ENCODE data around the gene NR5A1.

Gene NR5A1

GRCh38 chr9:124503713-124504529 is 3.3 kb downstream of the NR5A1 start:
- H3K36me3 ChIP-seq (ENCODE audit: control insufficient read depth in 2 of 2, insufficient read depth in 1 of 2, low read length in 2 of 2), result no peaks in the 10 kb centered on the region
- TF ChIP-seq ZNF596 (tag by site-specific recombination; IDR thresholded peaks at IDR 0.05), result peak; percentile 94
- TF ChIP-seq ZNF335 (tag by site-specific recombination; conservative IDR thresholded peaks at IDR 0.05), result peak; percentile 47
- 0 out of 2 replicates have a peak, but pooled peaks have one; percentile 29 for TF ChIP-seq ZNF366 (tag by site-specific recombination; conservative IDR thresholded peaks at IDR 0.05)
- no peak for TF ChIP-seq BCL11B (tag by site-specific recombination; IDR thresholded peaks at IDR 0.05; ENCODE audit: low read depth)
- H3K4me1 ChIP-seq (ENCODE audit: control insufficient read depth, insufficient read depth, low read length), result no peaks in the 10 kb centered on the region
- no peak overlapping the region for H3K27ac ChIP-seq (ENCODE audit: extremely low read depth, low read depth, low read length)
- no peaks in the 10 kb centered on the region for H3K9me3 ChIP-seq (ENCODE audit: control insufficient read depth, insufficient read depth, low read depth, low read length)
- CTCF ChIA-PET, result interaction anchor here (0.7 kb wide), 1 partner anchor 16 kb away, joined by 3 read pairs; no protein-coding TSS in a partner anchor
- POLR2A ChIA-PET, result no interaction called here
- H3K4me3 ChIP-seq (ENCODE audit: low read depth, low read length), result peak overlapping the region; percentile 11

DNA sequence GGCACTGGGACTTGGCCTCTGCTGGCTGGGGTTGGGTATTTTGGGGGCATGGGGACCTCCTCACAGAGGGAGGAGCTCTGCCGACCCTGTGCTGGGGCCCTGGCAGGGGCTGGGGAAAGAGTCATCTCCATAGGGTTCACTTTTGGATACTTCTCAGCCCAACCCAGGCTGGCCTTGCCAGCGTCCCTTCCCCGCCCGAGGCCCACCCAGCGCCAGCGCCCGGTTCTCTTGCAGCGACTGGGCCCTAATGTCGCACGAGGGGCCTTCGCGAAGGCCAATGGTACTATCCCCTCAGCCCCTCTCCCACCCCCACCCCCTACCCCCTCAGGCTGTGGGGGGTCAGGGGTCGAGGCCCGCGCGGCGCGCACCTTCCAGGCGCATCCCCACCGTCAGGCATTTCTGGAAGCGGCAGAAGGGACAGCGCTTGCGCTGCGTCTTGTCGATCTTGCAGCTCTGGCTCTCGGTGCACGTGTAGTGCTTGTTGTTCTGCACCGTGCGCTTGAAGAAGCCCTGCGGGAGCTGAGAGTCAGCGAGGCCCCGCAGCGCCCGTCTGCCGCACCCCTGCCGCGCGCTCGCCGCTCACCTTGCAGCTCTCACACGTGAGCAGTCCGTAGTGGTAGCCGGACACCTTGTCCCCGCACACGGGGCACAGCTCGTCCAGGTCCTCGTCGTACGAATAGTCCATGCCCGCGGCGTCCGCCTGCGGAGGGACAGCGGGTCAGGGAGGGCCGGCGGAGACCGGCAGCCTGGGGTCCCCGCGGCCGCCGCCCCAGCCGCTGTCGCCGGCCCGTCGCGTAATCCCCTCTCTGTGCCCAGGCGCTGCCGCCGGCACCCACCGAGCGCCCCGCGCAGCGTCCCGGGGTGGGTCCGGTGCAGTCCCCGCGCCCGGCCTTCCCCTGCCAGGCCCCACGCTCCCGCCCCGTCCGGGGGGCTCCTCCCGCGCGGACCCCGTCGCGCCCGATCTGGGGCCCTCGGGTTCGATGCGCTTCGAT is 4.2 kb downstream of the NR5A1 start:
- H3K9me3 ChIP-seq (ENCODE audit: control insufficient read depth, insufficient read depth, low read depth, low read length), result no peaks in the 10 kb centered on the region
- no peaks in the 10 kb centered on the region for H3K4me1 ChIP-seq (ENCODE audit: control insufficient read depth, insufficient read depth, low read length)
- H3K4me3 ChIP-seq (ENCODE audit: low read depth, low read length), result no peak overlapping the region
- no peak overlapping the region for H3K27ac ChIP-seq (ENCODE audit: extremely low read depth, low read depth, low read length)
- TF ChIP-seq ZNF211 (tag by site-specific recombination; IDR thresholded peaks at IDR 0.05; ENCODE audit: low read depth) (no peak), ZBTB8A (tag by site-specific recombination; IDR thresholded peaks at IDR 0.05) (no peak), SP7 (tag by site-specific recombination; IDR thresholded peaks at IDR 0.05) (no peak), ZBTB48 (tag by site-specific recombination; IDR thresholded peaks at IDR 0.05) (no peak), ZNF664 (tag by site-specific recombination; IDR thresholded peaks at IDR 0.05) (no peak), ZFP41 (tag by site-specific recombination; IDR thresholded peaks at IDR 0.05; ENCODE audit: borderline replicate concordance) (no peak), ZNF214 (tag by site-specific recombination; IDR thresholded peaks at IDR 0.05; ENCODE audit: borderline replicate concordance) (no peak), ZNF324 (tag by site-specific recombination; IDR thresholded peaks at IDR 0.05) (no peak), KLF8 (tag by site-specific recombination; IDR thresholded peaks at IDR 0.05) (no peak), ZNF16 (tag by site-specific recombination; IDR thresholded peaks at IDR 0.05; ENCODE audit: low read depth) (no peak), ZNF169 (tag by site-specific recombination; IDR thresholded peaks at IDR 0.05) (no peak), KLF1 (tag by site-specific recombination; IDR thresholded peaks at IDR 0.05) (no peak), PRDM1 (tag by site-specific recombination; IDR thresholded peaks at IDR 0.05) (no peak), SP2 (tag by site-specific recombination; IDR thresholded peaks at IDR 0.05) (no peak), ZNF777 (tag by site-specific recombination; IDR thresholded peaks at IDR 0.05; ENCODE audit: borderline replicate concordance) (no peak), ZNF791 (tag by site-specific recombination; IDR thresholded peaks at IDR 0.05) (no peak)
- TF ChIP-seq, protein P1, sequence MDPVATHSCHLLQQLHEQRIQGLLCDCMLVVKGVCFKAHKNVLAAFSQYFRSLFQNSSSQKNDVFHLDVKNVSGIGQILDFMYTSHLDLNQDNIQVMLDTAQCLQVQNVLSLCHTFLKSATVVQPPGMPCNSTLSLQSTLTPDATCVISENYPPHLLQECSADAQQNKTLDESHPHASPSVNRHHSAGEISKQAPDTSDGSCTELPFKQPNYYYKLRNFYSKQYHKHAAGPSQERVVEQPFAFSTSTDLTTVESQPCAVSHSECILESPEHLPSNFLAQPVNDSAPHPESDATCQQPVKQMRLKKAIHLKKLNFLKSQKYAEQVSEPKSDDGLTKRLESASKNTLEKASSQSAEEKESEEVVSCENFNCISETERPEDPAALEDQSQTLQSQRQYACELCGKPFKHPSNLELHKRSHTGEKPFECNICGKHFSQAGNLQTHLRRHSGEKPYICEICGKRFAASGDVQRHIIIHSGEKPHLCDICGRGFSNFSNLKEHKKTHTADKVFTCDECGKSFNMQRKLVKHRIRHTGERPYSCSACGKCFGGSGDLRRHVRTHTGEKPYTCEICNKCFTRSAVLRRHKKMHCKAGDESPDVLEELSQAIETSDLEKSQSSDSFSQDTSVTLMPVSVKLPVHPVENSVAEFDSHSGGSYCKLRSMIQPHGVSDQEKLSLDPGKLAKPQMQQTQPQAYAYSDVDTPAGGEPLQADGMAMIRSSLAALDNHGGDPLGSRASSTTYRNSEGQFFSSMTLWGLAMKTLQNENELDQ (tag by site-specific recombination; IDR thresholded peaks at IDR 0.05; ENCODE audit: low read depth), result no peak
- CTCF ChIA-PET, result interaction anchor here (0.7 kb wide), 1 partner anchor 15 kb away, joined by 3 read pairs; no protein-coding TSS in a partner anchor
- POLR2A ChIA-PET, result no interaction called here
- no peaks in the 10 kb centered on the region for H3K36me3 ChIP-seq (ENCODE audit: control insufficient read depth in 2 of 2, insufficient read depth in 1 of 2, low read length in 2 of 2)
